ENCODE data around the gene DNAJA2.

- TF ChIP-seq CTCF (conservative IDR thresholded peaks at IDR 0.05; ENCODE audit: low read length) = no peak
- TF ChIP-seq EZH2phosphoT487 (IDR thresholded peaks at IDR 0.05; ENCODE audit: borderline replicate concordance, low read depth, low read length) = no peak
Observed at GRCh38 chr16:47013910-47014309, 40.4 kb upstream of the DNAJA2 start.
